GM10248 (cell line): ENCODE results near the gene TYROBP.

Experiments used
- CTCF ChIA-PET: fragments of 300-600 bp; sonication (Branson Sonifier 250); formaldehyde crosslinking; extraction: SDS; loops from one replicate; lab custom pipeline; 2021; ENCODE audit warnings: antibody characterized with exemption; lab: Yijun Ruan, JAX
- POLR2A ChIA-PET: fragments of 350-650 bp; sonication (Branson Sonifier 250); formaldehyde crosslinking; extraction: SDS; loops from one replicate; lab custom pipeline; 2020; ENCODE audit warnings: antibody characterized with exemption; lab: Yijun Ruan, JAX
- DNase-seq: peaks from one replicate; pipeline ENCODE4 v3.0.0; 2012; ENCODE audit errors: extremely low spot score
- TF ChIP-seq, protein P1 (sequence below): IDR thresholded peaks from 2 replicates; pipeline ENCODE4 v1.5.1; 2012; ENCODE audit warnings: mild to moderate bottlenecking, low read depth; ENCODE audit errors: extremely low read depth, missing control alignments, control extremely low read depth

Gene TYROBP

DNA sequence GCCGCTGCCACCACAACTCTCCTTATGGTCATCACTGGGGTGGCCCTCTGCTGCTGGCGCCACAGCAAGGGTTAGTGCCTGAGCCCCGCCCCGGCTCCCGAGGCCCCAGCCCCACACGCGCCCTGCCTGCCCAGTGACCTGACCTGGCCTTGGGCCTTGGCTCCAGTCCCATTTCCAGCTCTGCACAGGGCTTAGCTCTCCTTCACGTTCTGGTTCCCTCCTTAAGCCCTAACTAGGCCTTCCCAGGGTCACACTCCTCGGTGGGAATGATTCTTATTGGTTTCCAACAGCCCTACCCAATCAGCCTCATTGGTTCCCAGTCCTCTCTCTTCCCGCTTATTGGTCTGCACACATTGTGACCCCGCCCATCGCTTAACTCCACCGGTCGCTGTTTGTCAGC is 45.6 kb downstream of the TYROBP start:
- TF ChIP-seq, protein P1, sequence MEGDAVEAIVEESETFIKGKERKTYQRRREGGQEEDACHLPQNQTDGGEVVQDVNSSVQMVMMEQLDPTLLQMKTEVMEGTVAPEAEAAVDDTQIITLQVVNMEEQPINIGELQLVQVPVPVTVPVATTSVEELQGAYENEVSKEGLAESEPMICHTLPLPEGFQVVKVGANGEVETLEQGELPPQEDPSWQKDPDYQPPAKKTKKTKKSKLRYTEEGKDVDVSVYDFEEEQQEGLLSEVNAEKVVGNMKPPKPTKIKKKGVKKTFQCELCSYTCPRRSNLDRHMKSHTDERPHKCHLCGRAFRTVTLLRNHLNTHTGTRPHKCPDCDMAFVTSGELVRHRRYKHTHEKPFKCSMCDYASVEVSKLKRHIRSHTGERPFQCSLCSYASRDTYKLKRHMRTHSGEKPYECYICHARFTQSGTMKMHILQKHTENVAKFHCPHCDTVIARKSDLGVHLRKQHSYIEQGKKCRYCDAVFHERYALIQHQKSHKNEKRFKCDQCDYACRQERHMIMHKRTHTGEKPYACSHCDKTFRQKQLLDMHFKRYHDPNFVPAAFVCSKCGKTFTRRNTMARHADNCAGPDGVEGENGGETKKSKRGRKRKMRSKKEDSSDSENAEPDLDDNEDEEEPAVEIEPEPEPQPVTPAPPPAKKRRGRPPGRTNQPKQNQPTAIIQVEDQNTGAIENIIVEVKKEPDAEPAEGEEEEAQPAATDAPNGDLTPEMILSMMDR = no peak
- CTCF ChIA-PET = no interaction called here
- POLR2A ChIA-PET = no interaction called here
- DNase-seq = no peak

DNA sequence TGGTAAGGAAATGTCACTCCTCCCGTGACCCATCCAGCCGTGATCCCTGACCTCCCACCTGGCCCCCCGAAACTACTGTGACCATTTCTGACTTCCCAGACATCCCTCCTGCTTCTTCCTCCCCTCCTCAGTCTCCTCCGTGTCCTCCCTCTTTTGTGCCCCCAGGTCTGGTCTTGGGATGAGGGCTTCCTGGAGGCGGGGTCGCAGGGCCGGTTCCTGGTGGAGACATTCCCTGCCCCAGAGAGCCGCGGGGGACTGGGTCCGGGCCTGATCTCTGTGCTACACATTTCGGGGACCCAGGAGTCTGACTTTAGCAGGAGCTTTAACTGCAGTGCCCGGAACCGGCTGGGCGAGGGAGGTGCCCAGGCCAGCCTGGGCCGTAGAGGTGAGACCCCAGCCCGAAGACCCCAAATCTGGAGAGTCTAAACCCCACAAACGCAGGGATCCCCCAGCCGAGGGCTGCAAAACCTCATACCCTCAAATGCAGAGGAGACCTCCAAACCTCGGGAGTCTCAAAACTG is 46.4 kb downstream of the TYROBP start:
- DNase-seq = no peak
- POLR2A ChIA-PET = no interaction called here
- CTCF ChIA-PET = no interaction called here
- TF ChIP-seq, protein P1 = no peak

- CTCF ChIA-PET = no interaction called here
- POLR2A ChIA-PET = no interaction called here
- TF ChIP-seq, protein P1 = no peak
- DNase-seq = no peak
Measured at GRCh38 chr19:35860818-35861639, 47.1 kb downstream of the TYROBP start.

GRCh38 chr19:35860436-35860817 is 47.7 kb downstream of the TYROBP start:
- POLR2A ChIA-PET = no interaction called here
- DNase-seq = no peak
- CTCF ChIA-PET = no interaction called here
- TF ChIP-seq, protein P1 = no peak

DNA sequence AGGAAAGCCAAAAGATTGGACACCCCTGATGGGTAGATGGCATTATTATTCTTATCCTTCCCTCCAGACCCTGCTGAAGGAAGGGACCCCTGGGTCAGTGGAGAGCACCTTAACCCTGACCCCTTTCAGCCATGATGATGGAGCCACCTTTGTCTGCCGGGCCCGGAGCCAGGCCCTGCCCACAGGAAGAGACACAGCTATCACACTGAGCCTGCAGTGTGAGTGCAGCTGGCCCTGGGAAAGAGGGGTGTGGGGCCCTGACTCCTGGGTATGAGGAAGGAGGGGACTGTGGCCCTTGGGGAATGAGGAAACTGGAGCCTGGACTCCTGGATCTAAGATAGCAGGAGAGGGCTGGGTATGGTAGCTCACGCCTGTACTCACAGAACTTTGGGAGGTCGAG is 48.7 kb downstream of the TYROBP start:
- TF ChIP-seq, protein P1 = no peak
- ChIA-PET POLR2A (interaction anchor here (0.6 kb wide), 1 partner anchor 198 kb away, joined by 4 read pairs; no protein-coding TSS in a partner anchor), CTCF (no interaction called here)
- no peak for DNase-seq

- ChIA-PET POLR2A (no interaction called here), CTCF (interaction anchor here (1.8 kb wide), 1 partner anchor 73 kb away, joined by 5 read pairs; no protein-coding TSS in a partner anchor)
- DNase-seq = no peak
- TF ChIP-seq, protein P1 = no peak
Measured at GRCh38 chr19:35858311-35858710, 49.8 kb downstream of the TYROBP start.
